SK-N-SH (cell line): ENCODE data around the gene SRSF5. TPM values are rescaled to one million over a fixed set of nuclear protein-coding genes. Genes with fewer than 3 reads are reported as not detected.

Experiments
- CTCF ChIA-PET: fragments of 300-600, 350-600 bp; formaldehyde crosslinking; extraction: SDS; loops from one replicate; lab custom pipeline; 2021; lab: Yijun Ruan, JAX
- POLR2A ChIA-PET: fragments of 350-600 bp; sonication (Branson Sonifier 250); formaldehyde crosslinking; extraction: SDS; loops from one replicate; lab custom pipeline; 2020; ENCODE audit warnings: antibody characterized with exemption, inconsistent platforms; lab: Yijun Ruan, JAX
- DNase-seq: peaks from one replicate; pipeline ENCODE4 v3.0.0; 2012
- H2AFZ ChIP-seq: fragments of 200-600 bp; sonication (generic); 2 replicates; pipeline ENCODE4 v1.8.1; 2016; ENCODE audit warnings: antibody characterized with exemption, mild to moderate bottlenecking, low read depth
- H3F3A ChIP-seq: fragments of 200-600 bp; sonication (generic); replicated peaks from 2 replicates; pipeline ENCODE3; 2016; ENCODE audit warnings: antibody characterized with exemption, mild to moderate bottlenecking; ENCODE audit not compliant: insufficient read depth
- H3K27ac ChIP-seq, 2 experiments: fragments of 200-500 bp in 1 of 2; fragments of 200-600 bp in 1 of 2; sonication (Bioruptor generic) in 1 of 2; sonication (generic), shearing (Covaris generic) in 1 of 2; 2 replicates each; pipeline versions ENCODE4 v1.5.1 to v1.6.1; 2014 to 2016; ENCODE audit warnings: low read depth in 2 of 2, inconsistent platforms in 1 of 2, low read length in 1 of 2, mild to moderate bottlenecking in 1 of 2, mixed read lengths in 1 of 2
- H3K27me3 ChIP-seq: fragments of 200-600 bp; sonication (generic), shearing (Covaris generic); 2 replicates; pipeline ENCODE4 v1.6.1; 2016; ENCODE audit warnings: mixed run types; ENCODE audit not compliant: insufficient read depth
- H3K36me3 ChIP-seq, 2 experiments: fragments of 200-500 bp in 1 of 2; fragments of 200-600 bp in 1 of 2; sonication (Bioruptor generic) in 1 of 2; sonication (generic) in 1 of 2; replicated peaks in 1 of 2; 2 replicates each; pipeline versions ENCODE3 to v1.5.1; 2014 to 2016; ENCODE audit warnings: low read length in 1 of 2, mild to moderate bottlenecking in 1 of 2; ENCODE audit not compliant: insufficient read depth in 2 of 2, control insufficient read depth in 1 of 2
- H3K4me1 ChIP-seq, 2 experiments: fragments of 200-500 bp in 1 of 2; fragments of 200-600 bp in 1 of 2; sonication (Bioruptor generic) in 1 of 2; sonication (generic), shearing (Covaris generic) in 1 of 2; 2 replicates each; pipeline versions ENCODE4 v1.5.1 to v1.6.1; 2014 to 2016; ENCODE audit warnings: low read depth in 1 of 2, low read length in 1 of 2, mixed run types in 1 of 2; ENCODE audit not compliant: insufficient read depth in 2 of 2, control insufficient read depth in 1 of 2
- H3K4me2 ChIP-seq: fragments of 200-600 bp; sonication (generic), shearing (Covaris generic); 2 replicates; pipeline ENCODE4 v1.6.1; 2017; ENCODE audit warnings: mixed run types
- H3K4me3 ChIP-seq, 2 experiments: fragments of 200-500 bp in 1 of 2; fragments of 200-600 bp in 1 of 2; sonication (Bioruptor generic) in 1 of 2; sonication (generic), shearing (Covaris generic) in 1 of 2; 2 replicates each; pipeline versions ENCODE4 v1.5.1 to v1.8.1; 2014 to 2016; ENCODE audit warnings: low read depth in 2 of 2, inconsistent platforms in 1 of 2, low read length in 1 of 2, mild to moderate bottlenecking in 1 of 2, mixed read lengths in 1 of 2, moderate library complexity in 1 of 2
- H3K79me2 ChIP-seq: fragments of 200-600 bp; sonication (generic); 2 replicates; pipeline ENCODE4 v1.8.1; 2017; ENCODE audit warnings: mild to moderate bottlenecking; ENCODE audit not compliant: insufficient read depth
- H3K9ac ChIP-seq: fragments of 200-600 bp; sonication (generic); 2 replicates; pipeline ENCODE4 v1.6.1; 2017; ENCODE audit warnings: mixed run types
- H3K9me2 ChIP-seq: fragments of 200-600 bp; sonication (generic); 2 replicates; pipeline ENCODE4 v1.6.1; 2017; ENCODE audit warnings: mixed run types
- H3K9me3 ChIP-seq: fragments of 200-600 bp; sonication (generic); 2 replicates; pipeline ENCODE4 v1.6.1; 2017; ENCODE audit warnings: mixed run types, mild to moderate bottlenecking, moderate library complexity
- H4K20me1 ChIP-seq: fragments of 200-600 bp; sonication (generic); 2 replicates; pipeline ENCODE4 v1.6.1; 2017; ENCODE audit warnings: mild to moderate bottlenecking, mixed run types; ENCODE audit not compliant: insufficient read depth
- ELF1 ChIP-seq: IDR thresholded peaks from 2 replicates; pipeline ENCODE4 v1.4.0; 2012
- EZH2phosphoT487 ChIP-seq: fragments of 200-600 bp; sonication (generic); IDR thresholded peaks from 2 replicates; pipeline ENCODE4 v1.6.1; 2017; ENCODE audit warnings: low read depth, mixed run types, mild to moderate bottlenecking, antibody characterized with exemption, moderate library complexity, borderline replicate concordance
- FOXJ3 ChIP-seq: sonication (generic); formaldehyde crosslinking; IDR thresholded peaks from 2 replicates; pipeline ENCODE4 v1.5.1; 2020; ENCODE audit warnings: mild to moderate bottlenecking, missing genetic modification reagents
- FOXM1 ChIP-seq: IDR thresholded peaks from 2 replicates; pipeline ENCODE4 v1.4.0; 2012; ENCODE audit warnings: low read depth, mild to moderate bottlenecking
- MEF2A ChIP-seq: IDR thresholded peaks from 2 replicates; pipeline ENCODE4 v1.4.0; 2012; ENCODE audit warnings: low read depth, borderline replicate concordance
- NFIC ChIP-seq: IDR thresholded peaks from 2 replicates; pipeline ENCODE4 v1.4.0; 2012; ENCODE audit warnings: borderline replicate concordance
- PBX3 ChIP-seq: IDR thresholded peaks from 2 replicates; pipeline ENCODE4; 2012
- POLR2AphosphoS5 ChIP-seq: IDR thresholded peaks from 2 replicates; pipeline ENCODE4 v1.6.1; 2012; ENCODE audit warnings: low read depth, low read length
- RAD21 ChIP-seq: IDR thresholded peaks from 2 replicates; pipeline ENCODE4 v1.6.1; 2012; ENCODE audit warnings: mild to moderate bottlenecking, low read length
- RCOR1 ChIP-seq: fragments of 150-350 bp; IDR thresholded peaks from 2 replicates; pipeline ENCODE4 v1.6.1; 2017; ENCODE audit warnings: antibody characterized with exemption, low read length
- SIN3A ChIP-seq: IDR thresholded peaks from 2 replicates; pipeline ENCODE4 v1.6.1; 2012; ENCODE audit warnings: low read depth, mild to moderate bottlenecking, low read length, moderate library complexity, borderline replicate concordance
- TCF12 ChIP-seq: IDR thresholded peaks from 2 replicates; pipeline ENCODE4 v1.4.0; 2012
- TEAD4 ChIP-seq: IDR thresholded peaks from 2 replicates; pipeline ENCODE4 v1.4.0; 2012; ENCODE audit warnings: mild to moderate bottlenecking, borderline replicate concordance; ENCODE audit not compliant: insufficient read depth
- USF1 ChIP-seq: IDR thresholded peaks from 2 replicates; pipeline ENCODE4 v1.4.0; 2012; ENCODE audit warnings: low read depth, borderline replicate concordance
- USF2 ChIP-seq: fragments of 150-350 bp; IDR thresholded peaks from 2 replicates; pipeline ENCODE4 v1.6.1; 2017; ENCODE audit warnings: antibody characterized with exemption, low read length, low read depth, borderline replicate concordance
- YY1 ChIP-seq: IDR thresholded peaks from 2 replicates; pipeline ENCODE4 v1.4.0; 2012; ENCODE audit warnings: low read depth, mild to moderate bottlenecking
- ZBTB33 ChIP-seq: IDR thresholded peaks from 2 replicates; pipeline ENCODE4 v1.4.0; 2012; ENCODE audit warnings: low read depth, borderline replicate concordance
- WGBS: methylation state at CpG from one replicate; pipeline ENCODE4 v1.1.6; 2017; ENCODE audit warnings: low lambda C conversion rate; 5-methylcytosine and 5-hydroxymethylcytosine counted together
- polyA plus RNA-seq, 3 experiments: library from polyadenylated mRNA; depleted of rRNA; stranded (reverse); fragments of >200 nt; gene quantifications; 2 replicates each; pipeline ENCODE4 v1.2.3, GENCODE V29; 2012

SRSF5 gene
- polyA plus RNA-seq, 1 of the 3 experiments (the other 2 are of a cell fraction), result 324 TPM

- 23% methylated on average over 3 of the region's 3 CpGs for WGBS
- no peaks in the 10 kb centered on the region for H3K79me2 ChIP-seq
- no peak overlapping the region for H3K27ac ChIP-seq
- no peaks in the 10 kb centered on the region for H3K9me2 ChIP-seq
- TF ChIP-seq NFIC (no peak), SIN3A (no peak), POLR2AphosphoS5 (no peak), FOXJ3 (CRISPR knock-in tag) (no peak), PBX3 (no peak), USF2 (no peak), ZBTB33 (no peak), TCF12 (no peak), RAD21 (no peak)
- TF ChIP-seq, all 33 proteins: peak for 0
- Histone ChIP-seq H2AFZ (no peak overlapping the region), H3K4me2 (no peak overlapping the region), H3K36me3 (no peaks in the 10 kb centered on the region), H3K27me3 (no peaks in the 10 kb centered on the region), H3K4me3 (no peak overlapping the region), H3K9ac (no peak overlapping the region), H3K9me3 (no peaks in the 10 kb centered on the region), H3K4me1 (no peaks in the 10 kb centered on the region), H4K20me1 (no peaks in the 10 kb centered on the region), H3F3A (no peaks in the 10 kb centered on the region)
- POLR2A ChIA-PET, result no interaction called here
- no peak for DNase-seq
- CTCF ChIA-PET, result no interaction called here
Measured at GRCh38 chr14:69794791-69795190, 27.8 kb downstream of the SRSF5 start.

- Histone ChIP-seq H3K4me1 (no peaks in the 10 kb centered on the region), H3K36me3 (no peaks in the 10 kb centered on the region), H3K4me3 (no peak overlapping the region)
- no peak for TF ChIP-seq RCOR1
- TF ChIP-seq ELF1, result no peak
- TF ChIP-seq MEF2A, result no peak
- no peak for TF ChIP-seq TEAD4
- TF ChIP-seq YY1, result no peak
- TF ChIP-seq FOXM1, result no peak
- TF ChIP-seq USF1, result no peak
- no peak for TF ChIP-seq EZH2phosphoT487
- TF ChIP-seq TCF12, result no peak
- TF ChIP-seq ZBTB33, result no peak
- TF ChIP-seq, all 33 proteins: peak for 0
- CTCF ChIA-PET, result no interaction called here
- POLR2A ChIA-PET, result no interaction called here
- Histone ChIP-seq H3F3A (no peaks in the 10 kb centered on the region), H3K9ac (no peak overlapping the region), H3K27ac (no peak overlapping the region), H3K9me3 (no peaks in the 10 kb centered on the region), H3K27me3 (no peaks in the 10 kb centered on the region), H3K9me2 (no peaks in the 10 kb centered on the region), H3K4me2 (no peak overlapping the region), H4K20me1 (no peaks in the 10 kb centered on the region), H3K79me2 (no peaks in the 10 kb centered on the region), H2AFZ (no peak overlapping the region)
- no peak for DNase-seq
- WGBS, result 70% methylated on average over 3 of the region's 4 CpGs
Measured at GRCh38 chr14:69795691-69796090, 28.7 kb downstream of the SRSF5 start.
